Activated naive CD8-positive, alpha-beta T cell treated with anti-CD3 and anti-CD28 coated beads, Interleukin-2, amount 50 U/mL, for 16 hours (primary cell): Measurements from ENCODE around the gene ZNF248.
"Not testable (repeated sequence)": the region's sequence is repeated elsewhere in the genome, so short reads cannot be mapped to it uniquely, and the experiment has no call there.

Source experiments
- DNase-seq: peaks from one replicate; pipeline ENCODE4 v3.0.0-alpha.2; 2020; ENCODE audit warnings: low read depth, low spot score

The ZNF248 gene

GRCh38 chr10:37857287-37858211, at the start of gene ZNF248:
Gene ZNF248, minus strand, starts transcription at chr10:37857610. Its CDS starts 1,300 bp downstream, at chr10:37856310.
- peak; percentile 86 for DNase-seq

- no peak for DNase-seq
Observed at GRCh38 chr10:37906382-37906781, 49.0 kb upstream of the ZNF248 start.

GRCh38 chr10:37896436-37896835, 39.0 kb upstream of the ZNF248 start:
- no peak for DNase-seq

GRCh38 chr10:37895674-37896073, 38.3 kb upstream of the ZNF248 start:
- no peak for DNase-seq

GRCh38 chr10:37885850-37886249, 28.4 kb upstream of the ZNF248 start:
- DNase-seq = no peak

- DNase-seq = no peak
Observed at GRCh38 chr10:37872955-37873354, 15.5 kb upstream of the ZNF248 start.

GRCh38 chr10:37872283-37872682, 14.9 kb upstream of the ZNF248 start:
- no peak for DNase-seq

- DNase-seq = no peak
Observed at GRCh38 chr10:37871568-37872251, 14.3 kb upstream of the ZNF248 start.

- no peak for DNase-seq
Observed at GRCh38 chr10:37871143-37871542, 13.7 kb upstream of the ZNF248 start.

- no peak for DNase-seq
Observed at GRCh38 chr10:37868796-37869195, 11.4 kb upstream of the ZNF248 start.

- no peak for DNase-seq
Observed at GRCh38 chr10:37865957-37866803, 8.8 kb upstream of the ZNF248 start.

- DNase-seq = no peak
Observed at GRCh38 chr10:37865264-37865663, 7.9 kb upstream of the ZNF248 start.

GRCh38 chr10:37860494-37861190, 3.2 kb upstream of the ZNF248 start:
- DNase-seq = no peak

GRCh38 chr10:37859270-37859669, 1.9 kb upstream of the ZNF248 start:
- not testable (repeated sequence) for DNase-seq

GRCh38 chr10:37856881-37857286, 526 bp downstream of the ZNF248 start:
- no peak for DNase-seq

GRCh38 chr10:37855636-37856035, 1.8 kb downstream of the ZNF248 start:
- DNase-seq = no peak

- DNase-seq = no peak
Observed at GRCh38 chr10:37854626-37855025, 2.8 kb downstream of the ZNF248 start.

- DNase-seq = no peak
Observed at GRCh38 chr10:37844644-37845043, 12.8 kb downstream of the ZNF248 start.

- DNase-seq = no peak
Observed at GRCh38 chr10:37839243-37839642, 18.2 kb downstream of the ZNF248 start.

GRCh38 chr10:37831495-37832333, 25.7 kb downstream of the ZNF248 start:
- DNase-seq = no peak
